C4-2B (cell line): ENCODE data around the gene ETFDH.

Experiments used
- CTCF ChIP-seq: fragments of 450-650 bp; conservative IDR thresholded peaks from 2 replicates; pipeline ENCODE4 v1.5.1; 2017; ENCODE audit warnings: mild to moderate bottlenecking
- ZFX ChIP-seq: fragments of 450-650 bp; IDR thresholded peaks from 2 replicates; pipeline ENCODE4 v1.6.1; 2017

GRCh38 chr4:158758703-158759102 is 86.6 kb downstream of the ETFDH start:
- no peak for TF ChIP-seq CTCF
- no peak for TF ChIP-seq ZFX
